Neural progenitor cell (in vitro differentiated cells): Measurements from ENCODE around the gene ZNF664.

Source experiments
- CTCF ChIP-seq: fragments of 200-600 bp; sonication (generic); IDR thresholded peaks from 2 replicates; pipeline ENCODE4 v1.5.1; 2017; ENCODE audit warnings: antibody characterized with exemption, mild to moderate bottlenecking
- EZH2 ChIP-seq: fragments of 200-600 bp; sonication (generic); IDR thresholded peaks from 2 replicates; pipeline ENCODE4 v1.6.1; 2017; ENCODE audit warnings: antibody characterized with exemption, mild to moderate bottlenecking, moderate library complexity

GRCh38 chr12:124053851-124054250 is 80.8 kb downstream of the ZNF664 start:
- TF ChIP-seq CTCF = peak; percentile 77
- no peak for TF ChIP-seq EZH2
